HEK293 (cell line): ENCODE measurements around the gene BTBD16.

ENCODE experiments used
- BCL11A ChIP-seq: fragments of 450-650 bp; formaldehyde crosslinking; IDR thresholded peaks from 2 replicates; pipeline ENCODE4 v1.5.1; 2016; ENCODE audit warnings: low read depth, missing biosample characterization, missing genetic modification characterization
- CTCF ChIP-seq: fragments of 450-650 bp; formaldehyde crosslinking; IDR thresholded peaks from 2 replicates; pipeline ENCODE4 v1.5.1; 2016; ENCODE audit warnings: missing biosample characterization, missing genetic modification characterization
- GLI2 ChIP-seq: fragments of 450-650 bp; formaldehyde crosslinking; IDR thresholded peaks from 2 replicates; pipeline ENCODE4; 2017; ENCODE audit warnings: missing biosample characterization, missing genetic modification characterization, low read depth, borderline replicate concordance
- HOXA7 ChIP-seq: sonication (generic); formaldehyde crosslinking; IDR thresholded peaks from 2 replicates; pipeline ENCODE4 v1.8.1; 2022; ENCODE audit warnings: missing genetic modification reagents, borderline replicate concordance
- SP2 ChIP-seq: fragments of 450-650 bp; formaldehyde crosslinking; IDR thresholded peaks from 2 replicates; pipeline ENCODE4 v1.5.1; 2016; ENCODE audit warnings: missing biosample characterization, missing genetic modification characterization
- YY1 ChIP-seq: fragments of 450-650 bp; formaldehyde crosslinking; IDR thresholded peaks from 2 replicates; pipeline ENCODE4 v1.5.1; 2018; ENCODE audit warnings: missing biosample characterization, missing genetic modification characterization
- ZBTB8A ChIP-seq: fragments of 450-650 bp; formaldehyde crosslinking; IDR thresholded peaks from 2 replicates; pipeline ENCODE4 v1.5.1; 2016; ENCODE audit warnings: missing biosample characterization, missing genetic modification characterization
- ZEB2 ChIP-seq: fragments of 450-650 bp; formaldehyde crosslinking; IDR thresholded peaks from 2 replicates; pipeline ENCODE4 v1.5.1; 2016; ENCODE audit warnings: missing biosample characterization, missing genetic modification characterization
- ZNF274 ChIP-seq, 2 experiments: fragments of 200-500 bp in 1 of 2; fragments of 450-650 bp in 1 of 2; sonication (Bioruptor generic) in 1 of 2; formaldehyde crosslinking in 1 of 2; IDR thresholded peaks; 2 replicates each; pipeline versions ENCODE4 v1.5.1 to v1.6.1; 2014 to 2016; ENCODE audit warnings: borderline replicate concordance in 1 of 2, inconsistent platforms in 1 of 2, low read length in 1 of 2, missing biosample characterization in 1 of 2, missing genetic modification characterization in 1 of 2
- ZNF416 ChIP-seq: fragments of 450-650 bp; formaldehyde crosslinking; IDR thresholded peaks from 2 replicates; pipeline ENCODE4 v1.5.1; 2016; ENCODE audit warnings: missing biosample characterization, missing genetic modification characterization

GRCh38 chr10:122224159-122224558, 46.9 kb upstream of the BTBD16 start:
- no peak for TF ChIP-seq CTCF
- no peak for TF ChIP-seq BCL11A (tag by site-specific recombination)
- no peak for TF ChIP-seq ZNF416 (tag by site-specific recombination)
- no peak for TF ChIP-seq YY1 (tag by site-specific recombination)
- no peak for TF ChIP-seq SP2 (tag by site-specific recombination)
- no peak for TF ChIP-seq ZBTB8A (tag by site-specific recombination)
- TF ChIP-seq ZEB2 (tag by site-specific recombination): no peak
- no peak for TF ChIP-seq HOXA7
- TF ChIP-seq ZNF274 (IDR thresholded peaks at IDR 0.05; ENCODE audit: low read length): no peak
- TF ChIP-seq ZNF274 (tag by site-specific recombination; IDR thresholded peaks at IDR 0.05; ENCODE audit: borderline replicate concordance): no peak
- no peak for TF ChIP-seq GLI2 (tag by site-specific recombination)
